Muscle of arm (tissue), 12 donors: Measurements from ENCODE around the gene CYP11A1. TPM values are rescaled to one million over a fixed set of nuclear protein-coding genes. Genes with fewer than 3 reads are reported as not detected.
"Not testable (repeated sequence)": the region's sequence is repeated elsewhere in the genome, so short reads cannot be mapped to it uniquely, and the experiment has no call there.

Experiments used
- DNase-seq: peaks from one replicate; pipeline ENCODE4 v3.0.0-alpha.2; 2013
- polyA plus RNA-seq, 12 donors: library from polyadenylated mRNA; unstranded; fragments of 120-200 nt; gene quantifications; one replicate each; pipeline ENCODE4 v1.2.1, GENCODE V29; 2013; ENCODE audit not compliant: insufficient read length in 12 of 12

CYP11A1 gene
- polyA plus RNA-seq, 12 donors = 1.1 to 2.5 (median 1.7) TPM; not detected in 2

GRCh38 chr15:74376226-74376625, 8.8 kb upstream of the CYP11A1 start:
- no peak for DNase-seq

- DNase-seq = peak; percentile 77
Observed at GRCh38 chr15:74375303-74375693, 7.9 kb upstream of the CYP11A1 start.

DNA sequence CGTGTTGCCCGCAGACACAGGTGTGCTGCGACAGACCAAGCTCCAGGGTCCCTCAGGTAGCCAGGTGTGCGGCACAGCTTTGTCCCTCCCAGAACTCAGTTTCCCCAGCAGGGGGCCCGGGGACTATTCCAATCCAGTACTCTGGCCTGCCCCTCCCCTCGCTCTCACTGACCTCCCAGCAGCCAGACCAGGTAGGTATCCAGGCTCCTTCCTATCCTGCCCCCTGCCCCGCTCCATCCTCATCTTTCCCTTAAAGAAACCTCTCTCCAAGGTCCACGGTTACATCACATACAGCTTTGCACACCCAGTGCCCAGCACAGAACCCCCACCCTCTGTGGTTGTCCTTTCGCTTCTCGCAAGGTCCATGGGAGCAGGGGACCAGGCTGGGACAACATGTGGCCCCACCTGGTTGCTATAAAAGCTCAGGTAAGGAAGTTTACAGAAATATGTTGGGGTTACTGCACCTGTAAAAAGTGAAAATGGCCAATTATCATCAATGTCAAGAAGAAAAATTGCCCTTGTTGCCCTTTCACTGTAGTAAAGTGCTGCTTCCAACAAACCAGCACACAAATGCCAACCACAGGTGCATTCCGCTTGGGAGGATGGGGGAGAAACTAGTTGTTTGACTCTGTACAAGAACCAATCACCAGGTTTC, 7.3 kb upstream of the CYP11A1 start:
- no peak for DNase-seq

GRCh38 chr15:74373731-74374647, 6.5 kb upstream of the CYP11A1 start:
- peak; percentile 89 for DNase-seq

DNA sequence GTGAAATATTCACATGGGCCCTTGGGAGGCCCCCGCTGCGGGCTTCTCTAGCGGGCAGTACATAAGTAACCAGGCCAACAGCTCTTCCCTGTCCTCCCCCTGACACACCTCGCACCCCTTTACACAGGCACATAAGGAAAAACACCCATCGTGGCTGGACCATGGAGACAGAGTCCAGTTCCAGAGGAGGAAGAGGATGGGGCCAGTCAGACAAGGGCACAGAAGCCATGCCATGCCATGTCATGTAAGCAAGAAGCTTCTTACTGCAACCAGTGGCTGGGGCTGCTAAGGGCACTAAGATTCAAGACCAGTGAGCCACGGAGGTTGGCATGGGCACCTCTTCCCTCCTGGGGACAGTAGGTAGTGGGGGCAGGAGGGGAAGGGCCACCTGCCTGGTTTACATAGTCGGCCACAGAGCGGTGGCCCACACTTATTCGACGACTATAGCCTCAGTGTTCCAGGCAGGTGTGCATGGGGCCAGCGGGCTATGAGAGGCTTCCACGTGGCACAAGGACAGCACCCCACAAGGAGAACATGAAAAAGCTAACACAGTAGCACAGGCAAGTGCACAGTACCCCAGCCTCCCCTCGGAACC, 5.7 kb upstream of the CYP11A1 start:
- DNase-seq = no peak

DNA sequence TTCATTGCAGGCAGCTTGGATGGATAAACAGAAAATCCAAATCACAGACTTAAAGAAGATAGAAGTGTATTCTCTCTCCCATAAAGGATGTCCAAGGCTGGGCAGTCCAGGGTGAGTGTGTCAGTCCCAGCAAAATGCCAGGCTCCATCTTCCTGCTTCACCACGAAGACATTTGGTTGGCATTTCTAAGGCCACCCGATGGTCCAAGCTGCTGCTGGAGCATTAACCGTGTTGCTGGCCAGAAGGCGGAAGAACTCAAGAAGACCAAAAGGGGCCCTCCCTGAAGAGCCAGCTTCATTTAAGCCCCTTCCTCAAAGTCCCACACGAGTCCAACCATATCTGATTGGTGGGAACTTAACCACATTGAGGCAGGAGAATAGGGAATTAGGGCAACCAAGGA, 3.0 kb upstream of the CYP11A1 start:
- DNase-seq = no peak

DNA sequence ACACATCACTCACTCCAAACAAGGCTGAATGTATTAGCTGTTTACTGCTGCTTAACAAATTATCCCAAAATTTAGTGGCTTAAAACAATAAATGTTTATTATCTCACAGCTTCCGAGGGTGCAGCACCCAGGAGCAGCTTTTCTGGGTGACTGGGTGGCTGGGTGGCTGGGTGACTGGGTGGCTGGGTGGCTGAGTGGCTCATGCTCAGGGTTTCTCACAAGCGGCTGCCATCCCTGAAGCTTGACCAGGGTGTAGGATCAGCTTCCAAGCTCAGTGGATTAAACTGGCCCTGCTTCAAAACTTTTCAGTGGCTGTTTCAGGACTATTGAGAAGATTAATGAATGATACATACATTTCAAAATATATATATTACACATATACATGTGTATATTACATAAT, 2.3 kb upstream of the CYP11A1 start:
- DNase-seq = no peak

GRCh38 chr15:74369084-74369745, 1.8 kb upstream of the CYP11A1 start:
- DNase-seq = no peak

- no peak for DNase-seq
Observed at GRCh38 chr15:74368121-74368520, 675 bp upstream of the CYP11A1 start.

DNA sequence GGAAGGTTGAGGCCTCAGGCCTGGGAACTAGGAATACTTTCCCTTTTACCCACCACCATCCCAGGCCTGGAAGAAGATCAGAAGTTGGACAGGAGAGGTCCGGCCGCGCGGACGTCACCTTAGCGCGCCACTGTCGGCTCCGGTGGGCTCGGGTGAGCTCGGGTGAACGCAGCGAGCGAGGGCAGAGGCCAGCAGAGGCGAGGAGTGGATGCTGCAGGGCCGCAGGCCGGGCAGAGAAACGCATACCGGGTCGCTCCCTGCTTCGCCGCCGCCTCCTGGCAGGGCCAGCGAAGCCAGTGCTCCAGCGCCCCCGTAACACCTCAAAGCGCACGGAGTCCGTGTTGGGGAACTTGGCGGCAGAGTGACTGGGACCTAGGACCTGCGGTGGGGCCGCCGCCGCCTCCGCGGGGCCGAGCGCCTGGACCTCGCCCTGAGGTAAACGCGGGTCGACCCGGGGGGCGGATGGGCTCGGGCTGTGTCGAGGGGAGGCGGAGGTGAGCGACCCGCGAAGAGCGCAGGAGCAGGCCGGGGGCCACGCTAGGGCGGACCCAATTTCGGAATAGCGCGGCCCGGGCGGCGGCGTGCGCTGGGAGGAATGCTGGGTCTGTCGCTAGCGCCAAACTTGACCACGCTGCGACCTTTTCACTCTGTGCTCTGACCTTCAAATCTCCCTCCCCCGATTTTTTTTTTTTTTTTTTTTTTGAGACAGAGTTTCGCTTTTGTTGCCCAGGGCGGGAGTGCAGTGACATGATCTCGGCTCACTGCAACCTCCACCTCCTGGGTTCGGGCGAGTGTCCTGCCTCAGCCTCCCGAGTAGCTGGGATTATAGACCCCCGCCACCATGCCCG, 1.6 kb downstream of the CYP11A1 start:
- DNase-seq = peak; percentile 76

- DNase-seq = no peak
Observed at GRCh38 chr15:74364936-74365597, 2.4 kb downstream of the CYP11A1 start.

GRCh38 chr15:74362482-74362881, 5.0 kb downstream of the CYP11A1 start:
- DNase-seq = no peak

GRCh38 chr15:74360855-74361254, 6.6 kb downstream of the CYP11A1 start:
- not testable (repeated sequence) for DNase-seq

- not testable (repeated sequence) for DNase-seq
Observed at GRCh38 chr15:74359376-74359775, 8.1 kb downstream of the CYP11A1 start.

GRCh38 chr15:74357514-74357913, 9.9 kb downstream of the CYP11A1 start:
- not testable (repeated sequence) for DNase-seq

GRCh38 chr15:74356050-74356449, 11.4 kb downstream of the CYP11A1 start:
- not testable (repeated sequence) for DNase-seq

- not testable (repeated sequence) for DNase-seq
Observed at GRCh38 chr15:74353992-74354391, 13.5 kb downstream of the CYP11A1 start.

DNA sequence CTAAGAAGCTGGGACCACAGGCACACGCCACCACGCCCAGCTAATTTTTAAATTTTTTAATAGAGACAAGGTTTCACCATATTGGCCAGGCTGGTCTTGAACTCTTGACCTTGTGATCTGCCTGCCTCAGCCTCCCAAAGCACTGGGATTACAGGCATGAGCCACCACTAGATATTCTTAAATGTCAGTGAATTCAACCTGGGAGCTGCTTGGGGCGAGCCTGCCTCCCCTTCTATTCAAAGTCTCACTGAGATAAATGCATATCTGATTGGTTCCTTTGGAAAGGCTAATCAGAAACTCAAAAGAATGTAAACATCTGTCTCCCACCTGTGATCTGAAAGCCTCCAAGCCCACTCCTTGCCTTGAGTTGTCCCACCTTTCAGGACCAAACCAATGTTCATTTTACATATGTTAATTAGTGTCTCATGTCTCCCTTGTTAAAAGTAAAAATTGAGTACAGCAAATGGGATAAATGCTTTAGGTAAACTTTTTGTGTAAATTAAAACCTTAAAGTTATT, 15.0 kb downstream of the CYP11A1 start:
- DNase-seq = no peak

DNA sequence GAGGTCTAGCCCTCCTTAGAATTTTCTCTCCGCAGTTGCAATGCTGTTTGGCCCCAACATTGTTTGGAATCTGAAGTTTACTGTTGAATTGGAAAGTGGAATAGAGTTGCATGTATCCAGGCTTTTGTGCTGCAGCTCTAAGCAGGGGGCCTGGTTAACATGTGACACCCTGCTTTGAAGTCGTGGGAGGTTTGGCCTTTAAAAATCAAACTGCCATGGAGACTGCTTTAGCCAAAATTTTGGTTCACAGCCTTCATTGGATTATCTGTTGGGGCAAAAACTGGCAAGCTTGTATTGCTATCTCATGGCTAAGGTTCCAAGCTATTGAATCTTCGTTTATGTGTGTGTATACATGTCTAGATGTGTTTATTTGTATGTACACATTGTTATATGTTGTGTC, 15.8 kb downstream of the CYP11A1 start:
- no peak for DNase-seq
